ENCODE measurements around the gene NFYC.

NFYC gene

DNA sequence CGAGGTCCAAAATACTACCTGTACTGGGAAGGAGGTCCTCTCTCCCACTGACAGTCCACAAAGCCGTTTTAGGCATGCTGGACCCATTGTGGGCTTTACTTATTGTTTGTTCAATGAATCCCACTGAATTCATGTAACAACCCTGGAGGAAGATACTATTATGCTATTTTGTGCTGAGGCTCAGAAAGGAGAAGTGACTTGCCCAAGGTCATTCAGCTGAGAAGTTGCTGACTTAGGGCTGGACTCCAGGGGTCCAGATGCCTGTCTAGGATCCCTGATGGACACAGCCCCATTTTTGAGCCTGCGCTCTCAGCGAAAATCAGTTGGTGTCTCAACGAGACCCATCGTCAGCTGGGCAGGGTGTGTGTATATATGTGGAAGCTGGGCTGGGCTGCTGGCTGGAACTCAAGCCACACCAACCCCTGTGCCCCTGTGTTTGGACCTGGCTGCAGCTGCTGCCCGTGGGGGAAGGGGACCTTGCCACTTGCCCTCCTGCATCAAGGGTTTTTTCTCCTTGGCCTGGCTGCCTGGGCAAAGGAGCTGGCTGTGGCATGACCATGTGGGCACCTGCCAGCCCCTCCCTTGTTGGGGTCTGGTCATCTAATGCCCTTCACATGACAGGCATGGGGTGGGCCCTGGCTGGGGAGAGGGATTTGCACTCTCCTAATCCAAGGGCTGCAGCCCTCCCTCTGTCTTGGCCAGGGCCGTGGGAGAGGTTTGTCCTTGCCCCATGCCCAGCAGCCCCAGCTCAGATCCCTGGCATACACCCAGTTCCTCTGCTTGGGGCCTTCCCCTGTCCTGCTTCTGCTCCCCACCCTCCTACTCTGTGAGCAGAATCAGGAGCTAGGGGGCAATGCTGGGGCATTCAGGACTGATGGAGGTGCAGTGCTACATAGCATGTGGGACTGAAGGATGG, 107.1 kb downstream of the NFYC start:
- peak; percentile 63 for DNase-seq

DNA sequence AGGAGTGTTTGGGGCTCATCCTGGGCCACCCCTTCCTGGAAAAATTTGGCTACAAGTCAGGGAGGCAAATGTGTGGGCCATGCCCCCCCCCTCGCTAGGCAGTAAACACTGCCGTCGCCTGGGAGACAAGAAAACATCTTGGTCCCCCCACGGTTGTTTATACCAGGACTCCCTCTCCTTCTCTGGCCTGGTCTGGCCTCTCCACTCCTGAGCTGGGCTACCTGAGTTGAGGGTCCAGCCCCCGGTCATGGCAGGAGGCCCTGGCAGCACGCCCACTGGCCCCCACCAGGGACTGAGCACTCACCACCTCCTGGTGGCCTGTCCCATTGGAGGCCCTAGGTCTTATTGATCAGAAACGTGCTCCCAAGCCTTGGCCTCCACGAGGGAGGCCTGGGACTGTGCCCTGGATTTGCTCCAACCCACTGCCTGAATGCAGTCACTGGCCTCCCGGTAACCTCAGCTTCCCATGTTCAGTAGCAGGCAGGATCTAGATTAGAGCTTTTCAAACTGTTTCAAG, 107.9 kb downstream of the NFYC start:
- DNase-seq: peak; percentile 82

DNA sequence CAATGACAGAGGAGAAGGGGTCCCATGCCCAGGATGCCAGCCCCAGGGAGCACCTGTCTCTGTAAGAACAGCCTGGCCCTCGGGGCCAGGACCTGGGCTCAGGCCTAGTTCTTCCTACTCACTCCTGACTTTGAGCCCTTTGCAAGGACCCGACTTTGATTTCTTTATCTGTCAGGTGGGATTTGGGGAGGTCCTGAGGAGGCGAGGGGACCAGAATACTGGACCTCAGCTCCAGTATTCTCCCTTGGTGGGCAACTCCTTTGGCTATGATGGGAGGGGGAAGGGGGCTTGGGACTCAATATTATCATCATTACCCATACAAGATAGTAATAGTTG, 110.2 kb downstream of the NFYC start:
- DNase-seq: no peak

DNA sequence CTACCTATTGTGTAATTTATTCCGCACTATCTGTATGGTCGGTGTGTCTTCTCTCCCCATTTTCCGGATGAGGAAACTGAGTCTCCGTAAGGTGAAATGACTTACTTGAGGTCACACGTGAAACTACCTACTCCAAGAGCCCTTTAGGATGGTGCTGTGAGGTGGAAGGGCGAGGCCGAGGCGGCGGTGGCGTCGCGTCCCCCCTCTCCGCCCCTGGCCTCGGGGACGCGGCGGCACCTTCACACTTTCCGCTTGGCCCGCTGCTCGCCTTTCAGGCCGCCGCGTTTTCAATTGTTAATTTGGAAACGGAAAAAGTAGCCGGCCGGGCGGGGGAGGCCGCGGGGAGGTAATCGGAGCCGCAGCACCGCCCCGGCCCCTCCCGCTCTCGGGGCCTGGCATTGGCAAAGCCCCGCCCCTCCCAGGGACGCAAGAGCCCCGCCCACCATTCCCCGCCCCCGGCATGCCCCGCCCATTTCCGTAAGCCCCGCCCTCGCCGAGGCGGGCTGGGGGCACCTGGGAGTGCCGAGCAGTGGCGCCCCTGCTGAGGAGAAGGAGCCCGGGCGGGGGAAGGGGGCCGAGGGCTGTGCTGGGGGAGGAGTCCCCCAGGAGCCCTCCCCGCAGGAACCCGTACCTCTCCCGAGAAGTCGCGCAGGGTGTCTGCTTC, 110.7 kb downstream of the NFYC start:
- DNase-seq: peak; percentile 90

DNA sequence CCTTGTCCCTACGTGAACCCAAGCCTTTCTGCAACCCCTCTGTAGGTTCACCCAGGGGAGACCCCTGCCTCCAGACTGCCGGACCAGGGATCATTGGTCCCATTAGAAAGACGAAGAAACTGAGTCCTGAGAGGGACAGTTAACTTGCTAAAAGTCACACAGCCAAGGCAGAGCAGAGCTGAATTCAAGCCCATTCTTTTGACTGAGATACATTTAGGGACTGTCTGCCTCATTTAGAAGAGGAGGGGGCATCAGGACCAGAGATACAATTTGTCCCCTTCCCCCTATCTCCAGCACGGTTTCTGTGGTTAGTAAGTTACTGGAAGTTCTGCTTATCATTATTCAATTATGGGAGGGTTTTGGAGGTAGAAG, 111.2 kb downstream of the NFYC start:
- DNase-seq: no peak

DNA sequence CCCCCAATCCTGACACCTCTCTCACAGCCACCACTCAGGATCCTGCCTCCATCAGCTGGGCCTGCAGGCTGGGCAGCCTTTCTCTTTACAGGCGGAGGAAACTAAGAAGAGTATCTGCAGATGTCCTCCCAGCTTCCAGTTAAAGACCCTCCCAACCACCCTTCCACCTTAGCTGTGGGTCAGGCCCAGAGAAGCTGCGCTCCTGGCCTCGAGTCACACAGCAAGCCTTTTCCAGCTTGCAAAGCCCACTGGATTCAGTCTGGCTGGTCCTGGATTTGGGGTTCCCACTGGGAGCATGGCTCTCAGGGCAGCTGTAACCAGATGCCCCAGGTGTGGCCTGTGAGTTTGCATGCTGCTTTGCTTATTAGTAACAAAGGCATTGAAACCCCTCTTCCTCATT, 111.9 kb downstream of the NFYC start:
- DNase-seq: no peak

DNA sequence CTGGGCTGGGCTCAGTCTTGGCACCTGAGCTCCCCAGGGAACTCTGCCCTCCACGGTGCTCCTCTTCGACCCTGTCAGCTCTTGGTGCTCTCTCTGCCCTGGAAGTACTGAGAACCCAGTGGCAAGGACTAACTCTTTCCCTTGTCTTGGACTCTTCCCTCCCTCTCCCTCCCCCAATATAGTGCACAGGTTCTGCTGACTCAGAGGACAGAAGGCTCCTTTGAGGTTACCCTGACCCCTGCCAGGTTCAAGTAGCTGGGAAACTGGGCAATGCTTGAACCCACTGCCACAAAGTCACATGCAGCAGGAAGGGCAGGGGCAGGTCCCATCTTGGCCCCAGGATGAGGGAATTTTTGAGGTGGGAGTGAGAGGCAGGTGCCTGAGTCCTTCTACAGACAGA, 112.4 kb downstream of the NFYC start:
- DNase-seq: no peak

DNA sequence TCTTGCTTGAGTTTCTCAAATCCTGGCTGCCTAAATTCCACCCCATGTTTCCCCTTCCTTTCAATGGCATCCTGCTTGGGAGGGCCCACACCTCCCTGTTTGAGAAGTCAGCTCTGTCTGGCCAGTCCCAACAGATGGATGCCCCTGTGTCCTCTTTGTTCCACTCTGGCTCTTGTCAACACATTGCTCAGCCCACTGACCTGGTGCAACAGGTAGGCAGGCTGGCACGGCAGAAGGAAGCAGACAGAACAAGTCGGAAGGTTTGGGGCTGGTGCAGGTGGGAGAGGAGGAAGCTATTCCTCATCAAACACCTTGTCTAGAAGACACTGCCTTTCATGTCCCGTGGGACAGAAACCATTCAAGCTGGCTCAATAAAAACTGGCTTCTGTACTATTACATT, 114.7 kb downstream of the NFYC start:
- DNase-seq: no peak

DNA sequence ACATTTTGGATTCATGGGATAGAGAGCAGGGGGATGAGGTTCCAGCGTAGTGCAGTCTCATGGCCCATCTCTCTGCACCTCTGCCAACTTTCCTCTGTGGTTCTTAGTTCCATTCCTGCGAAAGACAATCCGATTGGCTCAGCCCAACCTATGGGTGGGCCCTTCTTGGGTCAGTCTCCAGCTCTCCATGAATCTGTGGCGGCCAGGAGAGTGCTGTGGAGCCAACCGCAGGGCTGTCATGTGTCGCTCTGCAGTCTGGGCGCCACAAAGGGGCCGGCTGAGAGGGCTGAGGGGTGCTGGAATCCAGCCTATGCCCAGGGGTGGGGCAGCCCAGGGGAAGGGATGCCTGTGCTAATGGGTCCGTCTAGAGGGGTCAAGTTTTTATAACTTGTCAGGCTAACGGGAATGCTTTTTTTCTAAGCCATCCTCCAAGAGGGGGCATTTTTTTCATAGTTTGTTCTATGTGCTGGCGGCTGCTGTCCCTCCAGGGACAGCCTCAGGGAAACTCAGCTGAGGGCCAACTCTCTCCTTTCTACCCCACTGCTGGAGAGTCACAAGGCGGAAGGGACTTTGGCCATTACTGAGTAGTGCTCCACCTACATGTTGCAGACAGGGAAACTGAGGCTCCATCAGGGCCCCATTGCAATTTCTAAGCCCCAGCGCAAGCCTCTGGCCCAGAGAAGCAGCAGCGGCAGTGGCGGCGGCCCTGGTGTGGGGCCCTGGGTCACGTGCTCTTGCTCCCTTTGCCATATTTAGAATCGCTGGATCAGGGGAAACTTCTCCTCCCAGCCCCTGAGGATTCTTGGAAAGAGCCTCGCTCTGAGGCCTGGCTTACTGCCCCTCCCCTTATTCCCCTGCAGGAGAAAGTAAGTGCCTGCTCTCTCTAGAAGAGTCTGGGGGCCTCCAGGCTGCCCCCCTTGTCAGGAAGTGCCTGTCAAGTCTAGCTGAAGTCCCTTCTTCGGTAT, 115.5 kb downstream of the NFYC start:
- DNase-seq: peak; percentile 86

DNA sequence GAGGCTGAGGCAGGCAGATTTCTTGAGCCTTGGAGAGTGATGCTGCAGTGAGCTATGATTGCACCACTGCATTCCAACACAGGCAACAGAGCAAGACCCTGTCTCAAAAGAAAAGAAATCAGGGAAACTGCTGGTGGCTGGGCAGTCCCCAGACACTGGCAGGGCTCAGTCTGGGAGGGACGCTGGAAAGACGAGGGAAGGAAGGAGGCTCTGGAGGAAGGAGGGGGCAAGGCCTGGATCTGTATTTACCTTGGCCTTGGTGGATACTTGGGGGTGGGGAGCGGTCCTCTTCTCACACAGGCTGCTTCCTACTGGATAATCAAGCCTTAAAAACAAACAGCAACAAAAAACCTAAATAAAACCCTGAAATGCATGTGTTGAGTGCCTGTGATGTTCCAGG, 116.5 kb downstream of the NFYC start:
- no peak for DNase-seq

DNA sequence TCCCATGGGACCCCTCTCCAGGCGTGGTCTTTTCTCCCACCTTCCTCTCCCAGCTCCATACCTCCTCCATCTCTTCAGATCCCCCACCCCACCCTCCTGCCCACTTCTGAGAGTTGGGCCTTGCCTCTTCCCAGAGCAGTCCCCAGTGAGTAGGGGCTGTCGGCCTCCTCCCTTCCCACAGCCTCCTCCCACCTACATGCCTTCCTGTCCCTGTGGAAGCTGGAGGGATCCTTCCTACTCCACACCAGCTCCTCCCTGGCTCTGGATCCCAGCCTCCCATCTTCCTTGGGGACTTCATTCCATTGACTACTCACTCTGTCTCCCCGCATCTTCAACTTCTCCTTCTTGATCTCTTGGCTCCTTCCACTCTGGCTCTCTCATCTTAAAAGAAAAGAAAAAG, 116.9 kb downstream of the NFYC start:
- no peak for DNase-seq

DNA sequence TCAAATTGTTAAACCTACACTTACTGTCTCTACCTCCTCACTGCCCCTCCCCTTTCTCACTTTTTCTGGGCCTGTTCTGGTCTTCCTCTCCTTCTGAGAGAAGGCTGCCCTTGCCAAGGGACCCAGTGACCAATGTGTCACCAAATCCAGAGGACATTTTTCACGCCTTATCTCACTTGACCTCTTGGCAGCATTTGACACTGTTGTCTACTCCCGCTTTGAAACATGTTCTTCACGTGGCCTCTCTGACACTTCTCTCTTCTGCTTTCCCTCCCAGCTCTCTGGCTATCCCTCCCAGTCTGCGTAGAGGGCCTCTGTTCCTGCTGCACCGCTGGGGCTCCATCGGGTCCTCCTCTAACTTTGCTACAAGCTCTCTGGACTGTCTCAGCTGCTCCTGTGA, 117.4 kb downstream of the NFYC start:
- DNase-seq: no peak

DNA sequence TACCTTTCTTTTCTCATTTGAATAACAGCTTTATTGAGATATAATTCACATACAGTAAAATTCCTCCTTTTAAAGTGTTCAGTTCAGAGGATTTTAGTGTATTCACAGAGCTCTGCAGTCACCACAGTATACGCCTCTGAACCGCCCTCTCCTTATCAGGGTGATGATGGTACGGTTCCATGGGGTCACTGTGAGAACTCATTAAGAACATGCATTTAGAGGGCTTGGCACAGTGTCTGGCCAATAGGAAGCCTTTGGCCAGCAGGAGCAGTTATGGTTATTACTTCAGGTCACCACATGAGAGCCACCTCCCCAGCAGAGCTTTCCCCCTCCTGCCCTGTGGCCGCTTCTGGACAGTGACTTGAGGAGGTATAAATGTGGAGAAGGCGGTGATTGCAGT, 119.4 kb downstream of the NFYC start:
- DNase-seq: no peak

DNA sequence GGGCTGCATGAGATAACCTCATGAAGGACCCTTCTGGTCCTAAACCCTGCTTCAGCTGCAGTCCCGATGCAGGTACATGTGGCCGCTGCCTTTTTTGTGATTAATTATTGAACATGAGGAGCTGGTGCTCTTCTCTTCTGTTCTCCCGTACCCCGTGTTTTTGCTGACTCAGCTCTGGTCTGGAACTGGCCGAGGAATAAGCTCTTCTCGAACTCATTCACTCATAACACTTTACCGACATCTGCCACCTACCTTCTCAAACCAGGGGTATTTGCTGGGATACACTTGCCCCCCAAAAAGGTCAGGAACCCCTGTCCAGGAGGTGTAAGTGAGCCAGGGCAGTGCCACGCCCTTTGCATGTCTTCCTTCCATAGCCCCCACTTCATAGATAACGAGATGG, 123.9 kb downstream of the NFYC start:
- DNase-seq: no peak

DNA sequence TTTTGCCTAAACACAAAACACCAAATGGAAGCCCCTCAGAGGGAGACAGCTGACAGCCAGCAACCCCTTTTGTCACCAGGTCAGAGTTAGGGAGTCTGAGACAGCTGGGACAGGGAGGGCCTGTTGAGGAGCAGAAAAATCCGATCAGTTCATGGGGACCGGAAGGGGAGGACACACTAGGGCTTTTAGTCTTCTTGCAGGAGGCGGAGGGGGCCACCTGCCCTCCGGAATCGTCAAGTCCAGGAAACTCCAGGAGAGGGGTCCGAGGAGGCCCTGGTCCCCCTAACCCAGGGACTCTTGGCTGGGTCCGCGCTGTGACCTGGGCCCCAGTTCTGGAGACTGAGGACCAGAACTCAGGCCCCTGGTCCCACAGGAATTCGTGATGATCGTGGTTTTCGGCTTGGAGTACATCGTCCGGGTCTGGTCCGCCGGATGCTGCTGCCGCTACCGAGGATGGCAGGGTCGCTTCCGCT, 126.3 kb downstream of the NFYC start:
- no peak for DNase-seq

DNA sequence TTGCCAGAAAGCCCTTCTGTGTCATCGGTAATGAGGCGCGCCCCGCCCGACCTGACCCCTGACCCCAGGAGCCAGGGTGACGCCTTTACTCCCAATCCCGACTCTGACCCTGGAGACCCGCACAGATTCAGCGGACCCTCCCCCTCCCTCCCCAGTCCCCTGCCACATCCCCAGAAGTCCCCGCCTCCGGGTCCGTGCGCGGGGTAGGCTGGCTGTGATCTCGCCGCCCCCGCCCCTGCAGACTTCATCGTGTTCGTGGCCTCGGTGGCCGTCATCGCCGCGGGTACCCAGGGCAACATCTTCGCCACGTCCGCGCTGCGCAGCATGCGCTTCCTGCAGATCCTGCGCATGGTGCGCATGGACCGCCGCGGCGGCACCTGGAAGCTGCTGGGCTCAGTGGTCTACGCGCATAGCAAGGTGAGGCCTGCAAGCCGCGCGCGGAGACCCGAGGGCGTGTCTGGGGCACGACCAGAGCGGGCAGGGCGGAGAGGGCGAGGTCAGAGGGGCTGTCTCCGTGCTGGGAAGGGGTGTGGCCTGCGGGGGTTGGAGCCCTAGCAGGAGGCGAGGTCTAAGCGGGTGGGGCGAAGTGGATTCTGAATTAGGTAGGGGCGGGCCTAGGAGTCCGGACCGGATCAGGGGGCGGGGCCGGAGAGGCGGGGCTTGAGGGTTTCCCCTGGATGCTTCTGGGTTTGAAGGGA, 126.9 kb downstream of the NFYC start:
- DNase-seq: peak; percentile 79

DNA sequence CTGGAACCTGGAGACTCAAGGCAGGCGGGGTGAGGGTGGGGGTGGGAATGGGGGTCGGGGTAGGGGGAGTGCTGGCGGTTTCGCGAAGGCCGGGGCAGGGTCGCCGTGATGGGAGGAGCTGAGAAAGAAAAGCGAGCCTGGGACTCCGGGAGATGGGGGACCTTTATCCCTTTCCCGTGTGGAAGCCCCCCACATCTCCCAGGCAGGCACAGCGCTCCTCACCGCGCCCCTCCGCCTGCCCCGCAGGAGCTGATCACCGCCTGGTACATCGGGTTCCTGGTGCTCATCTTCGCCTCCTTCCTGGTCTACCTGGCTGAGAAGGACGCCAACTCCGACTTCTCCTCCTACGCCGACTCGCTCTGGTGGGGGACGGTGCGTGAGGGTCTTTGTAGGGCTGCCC, 127.6 kb downstream of the NFYC start:
- no peak for DNase-seq

DNA sequence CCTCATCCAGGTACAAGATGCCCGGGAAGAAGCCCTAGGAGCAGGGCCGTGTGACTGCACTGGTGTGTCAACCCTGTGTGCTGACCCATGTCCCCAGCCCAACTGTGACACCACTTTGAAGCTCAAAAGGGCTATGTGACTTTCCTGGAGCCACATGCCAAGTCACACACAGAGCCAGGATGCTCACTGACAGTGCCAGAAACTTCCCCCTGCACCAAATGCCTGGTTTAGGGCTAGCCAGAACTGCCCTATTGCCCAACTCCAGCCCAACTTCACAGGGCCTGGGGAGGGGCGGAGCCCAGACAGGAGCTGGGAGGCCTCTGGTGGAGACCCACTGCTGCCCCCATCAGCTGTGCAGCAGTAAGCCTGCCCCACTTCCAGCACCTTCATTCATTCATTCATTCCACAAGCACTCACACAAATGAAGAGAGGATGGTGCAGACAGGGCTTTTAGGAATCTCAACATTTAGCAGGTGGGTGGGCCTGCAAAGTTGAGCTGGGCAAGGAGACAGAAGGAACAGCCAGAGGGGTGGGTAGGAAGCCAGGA, 128.8 kb downstream of the NFYC start:
- no peak for DNase-seq
